ENCODE data around the gene KIRREL3. TPM values are rescaled to one million over a fixed set of nuclear protein-coding genes. Genes with fewer than 3 reads are reported as not detected.

KIRREL3 gene
- polyA plus RNA-seq, 1 experiment, result 2.3 TPM

- CTCF ChIA-PET, result no interaction called here
- Histone ChIP-seq H3K27ac (ENCODE audit: low read depth, low read length) (no peak overlapping the region), H3K9me3 (ENCODE audit: control insufficient read depth, insufficient read depth, low read length) (no peaks in the 10 kb centered on the region), H3K27me3 (ENCODE audit: control insufficient read depth, insufficient read depth, low read length) (peaks cover 4% of the 10 kb centered on the region), H3K4me3 (ENCODE audit: low read depth, low read length) (no peak overlapping the region)
- DNase-seq (ENCODE audit: low read depth, low spot score), result no peak
- TF ChIP-seq, protein P1, sequence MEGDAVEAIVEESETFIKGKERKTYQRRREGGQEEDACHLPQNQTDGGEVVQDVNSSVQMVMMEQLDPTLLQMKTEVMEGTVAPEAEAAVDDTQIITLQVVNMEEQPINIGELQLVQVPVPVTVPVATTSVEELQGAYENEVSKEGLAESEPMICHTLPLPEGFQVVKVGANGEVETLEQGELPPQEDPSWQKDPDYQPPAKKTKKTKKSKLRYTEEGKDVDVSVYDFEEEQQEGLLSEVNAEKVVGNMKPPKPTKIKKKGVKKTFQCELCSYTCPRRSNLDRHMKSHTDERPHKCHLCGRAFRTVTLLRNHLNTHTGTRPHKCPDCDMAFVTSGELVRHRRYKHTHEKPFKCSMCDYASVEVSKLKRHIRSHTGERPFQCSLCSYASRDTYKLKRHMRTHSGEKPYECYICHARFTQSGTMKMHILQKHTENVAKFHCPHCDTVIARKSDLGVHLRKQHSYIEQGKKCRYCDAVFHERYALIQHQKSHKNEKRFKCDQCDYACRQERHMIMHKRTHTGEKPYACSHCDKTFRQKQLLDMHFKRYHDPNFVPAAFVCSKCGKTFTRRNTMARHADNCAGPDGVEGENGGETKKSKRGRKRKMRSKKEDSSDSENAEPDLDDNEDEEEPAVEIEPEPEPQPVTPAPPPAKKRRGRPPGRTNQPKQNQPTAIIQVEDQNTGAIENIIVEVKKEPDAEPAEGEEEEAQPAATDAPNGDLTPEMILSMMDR (IDR thresholded peaks at IDR 0.05; ENCODE audit: low read depth, low read length), result no peak
- POLR2A ChIA-PET, result no interaction called here
Measured at GRCh38 chr11:126542334-126543015, 458.1 kb downstream of the KIRREL3 start.

DNA sequence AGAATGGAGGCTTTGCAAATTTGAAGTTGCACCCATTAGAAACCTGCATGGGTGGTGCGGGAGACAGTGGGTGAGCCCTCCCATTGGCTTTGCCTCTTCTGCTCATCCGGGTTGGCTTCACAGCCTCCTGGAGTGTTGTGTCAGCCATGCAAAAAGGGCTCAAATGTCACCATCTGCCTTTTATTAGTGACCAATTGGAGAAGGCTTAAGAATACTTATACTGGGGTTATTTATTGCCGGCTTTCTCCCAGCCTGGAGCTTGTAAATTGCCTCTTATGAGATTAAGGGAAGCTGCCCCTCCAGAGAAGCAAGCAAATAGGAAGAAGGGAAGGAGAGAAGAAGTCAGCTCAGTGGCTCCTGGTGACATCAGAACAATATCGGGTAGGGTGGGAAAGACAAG is 462.5 kb downstream of the KIRREL3 start:
- CTCF ChIA-PET, result no interaction called here
- no peak for DNase-seq (ENCODE audit: low read depth, low spot score)

DNA sequence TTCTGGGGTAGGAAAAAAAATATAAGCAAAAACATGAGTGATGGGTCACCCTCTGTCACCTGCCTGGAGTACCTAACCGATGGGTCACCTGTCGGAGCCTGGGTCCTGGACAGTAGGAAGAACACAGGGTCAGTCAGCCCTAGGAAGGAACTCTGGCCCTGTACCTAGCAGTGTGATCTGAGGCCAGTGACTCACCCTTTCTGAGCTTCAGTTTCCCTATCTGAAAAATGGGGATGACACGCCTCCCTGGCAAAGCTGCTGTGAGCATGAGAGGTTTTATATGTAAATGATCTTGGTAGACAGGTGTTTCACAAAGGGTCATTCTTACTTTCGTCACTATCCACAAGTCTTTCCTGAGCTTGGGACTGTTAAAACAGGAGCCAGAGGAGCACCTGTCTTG is 463.1 kb downstream of the KIRREL3 start:
- DNase-seq (ENCODE audit: low read depth, low spot score), result no peak
- ChIA-PET CTCF (interaction anchor here (0.6 kb wide), 1 partner anchor 54 kb away, joined by 4 read pairs; no protein-coding TSS in a partner anchor), POLR2A (no interaction called here)
- H3K9me3 ChIP-seq (ENCODE audit: control insufficient read depth, insufficient read depth, low read length), result no peaks in the 10 kb centered on the region
- H3K27me3 ChIP-seq (ENCODE audit: control insufficient read depth, insufficient read depth, low read length), result peaks cover 4% of the 10 kb centered on the region
- TF ChIP-seq, protein P1 (IDR thresholded peaks at IDR 0.05; ENCODE audit: low read depth, low read length), result no peak
- H3K27ac ChIP-seq (ENCODE audit: low read depth, low read length), result no peak overlapping the region
- H3K4me3 ChIP-seq (ENCODE audit: low read depth, low read length), result no peak overlapping the region

More for the DNA sequence above, 462.5 kb downstream of the KIRREL3 start:
- Histone ChIP-seq H3K4me3 (ENCODE audit: low read depth, low read length) (no peak overlapping the region), H3K27ac (ENCODE audit: low read depth, low read length) (no peak overlapping the region), H3K27me3 (ENCODE audit: control insufficient read depth, insufficient read depth, low read length) (peaks cover 4% of the 10 kb centered on the region), H3K9me3 (ENCODE audit: control insufficient read depth, insufficient read depth, low read length) (no peaks in the 10 kb centered on the region)
- POLR2A ChIA-PET, result no interaction called here
- TF ChIP-seq, protein P1 (IDR thresholded peaks at IDR 0.05; ENCODE audit: low read depth, low read length), result no peak

- Histone ChIP-seq H3K4me3 (ENCODE audit: low read depth, low read length) (no peak overlapping the region), H3K9me3 (ENCODE audit: control insufficient read depth, insufficient read depth, low read length) (no peaks in the 10 kb centered on the region), H3K27ac (ENCODE audit: low read depth, low read length) (no peak overlapping the region), H3K27me3 (ENCODE audit: control insufficient read depth, insufficient read depth, low read length) (peaks cover 2% of the 10 kb centered on the region)
- DNase-seq (ENCODE audit: low read depth, low spot score), result no peak
- TF ChIP-seq, protein P1 (IDR thresholded peaks at IDR 0.05; ENCODE audit: low read depth, low read length), result no peak
- ChIA-PET POLR2A (no interaction called here), CTCF (no interaction called here)
Measured at GRCh38 chr11:126534141-126534805, 466.3 kb downstream of the KIRREL3 start.

DNA sequence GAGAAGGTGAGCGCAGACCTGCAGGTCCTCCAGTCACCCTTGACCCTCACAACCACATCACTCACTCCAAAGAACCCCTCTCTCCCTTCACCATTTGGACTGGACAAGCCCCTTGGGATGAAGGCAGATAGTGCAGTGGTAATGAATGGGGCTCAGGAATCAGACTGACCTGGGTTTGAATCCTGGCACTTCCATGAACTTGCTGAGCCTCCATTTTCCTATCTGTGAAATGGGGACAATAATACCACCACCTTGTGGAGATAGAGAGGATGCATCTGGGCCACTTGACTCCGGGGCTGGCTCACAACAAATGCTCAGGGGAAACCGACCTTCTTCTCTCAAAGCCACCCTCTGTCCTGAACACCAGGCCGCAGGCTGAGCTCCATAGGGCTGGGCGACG is 467.0 kb downstream of the KIRREL3 start:
- H3K27ac ChIP-seq (ENCODE audit: low read depth, low read length), result no peak overlapping the region
- TF ChIP-seq, protein P1 (IDR thresholded peaks at IDR 0.05; ENCODE audit: low read depth, low read length), result no peak
- H3K4me3 ChIP-seq (ENCODE audit: low read depth, low read length), result no peak overlapping the region
- ChIA-PET CTCF (no interaction called here), POLR2A (no interaction called here)
- H3K27me3 ChIP-seq (ENCODE audit: control insufficient read depth, insufficient read depth, low read length), result peaks cover 2% of the 10 kb centered on the region
- no peak for DNase-seq (ENCODE audit: low read depth, low spot score)
- H3K9me3 ChIP-seq (ENCODE audit: control insufficient read depth, insufficient read depth, low read length), result no peaks in the 10 kb centered on the region
